ENCODE results near the gene PRDM9. TPM values are rescaled to one million over a fixed set of nuclear protein-coding genes. Genes with fewer than 3 reads are reported as not detected.

Gene PRDM9
- total and polyA plus RNA-seq, 12 donors = not detected

DNA sequence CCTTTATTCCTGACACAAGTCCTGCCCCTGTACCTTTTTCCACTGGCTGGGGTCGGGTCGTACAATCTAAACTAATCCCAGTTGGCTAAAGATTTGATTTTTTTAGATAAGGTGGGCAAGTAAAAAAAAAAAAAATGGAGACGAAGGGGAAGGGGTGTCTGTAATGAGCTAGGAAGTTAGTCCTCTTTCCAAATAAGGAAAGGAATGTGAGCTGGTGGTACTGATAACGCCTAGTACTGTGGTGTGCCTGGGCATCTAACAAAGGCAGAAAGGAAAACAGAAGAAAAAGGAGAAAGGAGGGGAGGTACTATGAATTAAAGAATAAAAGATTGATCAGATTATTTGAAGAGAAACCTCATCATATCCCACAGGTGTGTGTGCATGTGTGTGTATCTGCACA lies 21.3 kb downstream of the PRDM9 start:
- no peak overlapping the region for H3K27ac ChIP-seq
- H3K27me3 ChIP-seq = no peaks in the 10 kb centered on the region
- no peaks in the 10 kb centered on the region for H3K4me1 ChIP-seq
- no peaks in the 10 kb centered on the region for H3K36me3 ChIP-seq
- TF ChIP-seq, protein P1, sequence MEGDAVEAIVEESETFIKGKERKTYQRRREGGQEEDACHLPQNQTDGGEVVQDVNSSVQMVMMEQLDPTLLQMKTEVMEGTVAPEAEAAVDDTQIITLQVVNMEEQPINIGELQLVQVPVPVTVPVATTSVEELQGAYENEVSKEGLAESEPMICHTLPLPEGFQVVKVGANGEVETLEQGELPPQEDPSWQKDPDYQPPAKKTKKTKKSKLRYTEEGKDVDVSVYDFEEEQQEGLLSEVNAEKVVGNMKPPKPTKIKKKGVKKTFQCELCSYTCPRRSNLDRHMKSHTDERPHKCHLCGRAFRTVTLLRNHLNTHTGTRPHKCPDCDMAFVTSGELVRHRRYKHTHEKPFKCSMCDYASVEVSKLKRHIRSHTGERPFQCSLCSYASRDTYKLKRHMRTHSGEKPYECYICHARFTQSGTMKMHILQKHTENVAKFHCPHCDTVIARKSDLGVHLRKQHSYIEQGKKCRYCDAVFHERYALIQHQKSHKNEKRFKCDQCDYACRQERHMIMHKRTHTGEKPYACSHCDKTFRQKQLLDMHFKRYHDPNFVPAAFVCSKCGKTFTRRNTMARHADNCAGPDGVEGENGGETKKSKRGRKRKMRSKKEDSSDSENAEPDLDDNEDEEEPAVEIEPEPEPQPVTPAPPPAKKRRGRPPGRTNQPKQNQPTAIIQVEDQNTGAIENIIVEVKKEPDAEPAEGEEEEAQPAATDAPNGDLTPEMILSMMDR (IDR thresholded peaks at IDR 0.05) = no peak
- DNase-seq (no peak), ATAC-seq (no peak)
- 32 to 34% methylated on average over 4 of the region's 4 CpGs for WGBS, 2 donors
- intact Hi-C loops (cut with DNase I) = no loop called here
- H3K4me3 ChIP-seq = no peak overlapping the region
- peaks cover 0 to 18% (median 0%) of the 10 kb centered on the region in 11 donors for H3K9me3 ChIP-seq

DNA sequence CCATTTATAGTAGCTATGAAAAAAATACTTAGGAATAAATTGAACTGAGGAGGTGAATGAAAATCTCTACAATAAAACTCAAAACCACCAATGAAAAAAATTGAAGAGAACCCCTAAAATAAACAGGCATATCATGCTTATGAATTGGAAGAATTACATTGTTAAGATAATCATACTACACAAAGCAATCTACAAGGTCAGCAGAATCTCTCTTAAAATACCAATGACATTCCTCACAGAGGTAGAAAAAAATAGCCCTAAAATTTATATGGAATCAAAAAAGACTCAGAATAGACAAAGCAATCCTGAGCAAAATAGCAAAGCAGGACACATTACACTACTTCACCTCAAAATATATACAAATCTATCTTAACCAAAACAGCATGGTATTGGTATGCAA lies 23.2 kb downstream of the PRDM9 start:
- ATAC-seq (no peak), DNase-seq (no peak)
- Histone ChIP-seq H3K4me1 (no peaks in the 10 kb centered on the region), H3K9me3 (peaks cover 0 to 18% (median 0%) of the 10 kb centered on the region in 11 donors), H3K27me3 (no peaks in the 10 kb centered on the region), H3K27ac (no peak overlapping the region), H3K4me3 (no peak overlapping the region), H3K36me3 (no peaks in the 10 kb centered on the region)
- intact Hi-C loops (cut with DNase I) = no loop called here
- TF ChIP-seq, protein P1 (IDR thresholded peaks at IDR 0.05) = no peak

DNA sequence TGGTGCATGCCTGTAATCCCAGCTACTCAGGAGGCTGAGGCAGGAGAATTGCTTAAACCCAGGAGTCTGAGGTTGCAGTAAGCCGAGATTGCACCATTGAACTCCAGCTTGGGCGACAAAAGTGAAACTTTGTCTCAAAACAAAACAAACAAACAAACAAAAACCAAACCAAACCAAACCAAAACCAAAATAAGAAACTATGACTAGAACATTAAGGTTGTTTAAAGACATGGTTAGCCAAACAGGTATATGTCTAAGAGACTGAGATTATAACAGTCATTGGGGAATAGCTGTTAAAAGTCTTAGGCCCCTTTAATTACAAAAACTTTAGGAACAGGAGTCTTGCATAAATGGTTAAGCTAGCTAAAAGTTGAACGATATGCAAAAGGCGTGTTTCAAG lies 63.6 kb downstream of the PRDM9 start:
- no peaks in the 10 kb centered on the region for H3K36me3 ChIP-seq
- 85 to 92% methylated on average over 4 of the region's 4 CpGs for WGBS, 2 donors
- ATAC-seq (no peak), DNase-seq (no peak)
- intact Hi-C loops (cut with DNase I) = no loop called here
- TF ChIP-seq, protein P1 (IDR thresholded peaks at IDR 0.05) = no peak
- H3K27ac ChIP-seq = no peak overlapping the region
- peaks cover 0 to 9% (median 0%) of the 10 kb centered on the region in 11 donors for H3K9me3 ChIP-seq
- H3K4me1 ChIP-seq = no peaks in the 10 kb centered on the region
- no peaks in the 10 kb centered on the region for H3K27me3 ChIP-seq
- H3K4me3 ChIP-seq = no peak overlapping the region

Measured in heart right ventricle (tissue), 16 donors.